ENCODE results near the gene CMTM6. TPM values are rescaled to one million over a fixed set of nuclear protein-coding genes. Genes with fewer than 3 reads are reported as not detected.

Gene CMTM6
- total RNA-seq, 1 donor from 2014 or later, result 54.0 TPM

GRCh38 chr3:32500231-32500630 is 2.4 kb downstream of the CMTM6 start:
- H3K9me3 Mint-ChIP-seq (ENCODE audit: low read depth), result no peaks in the 10 kb centered on the region
- H3K4me3 Mint-ChIP-seq (ENCODE audit: unreplicated experiment), result peak overlapping the region; percentile 91
- H3K36me3 Mint-ChIP-seq (ENCODE audit: low read depth), result peaks cover 6% of the 10 kb centered on the region
- TF ChIP-seq, protein P1, sequence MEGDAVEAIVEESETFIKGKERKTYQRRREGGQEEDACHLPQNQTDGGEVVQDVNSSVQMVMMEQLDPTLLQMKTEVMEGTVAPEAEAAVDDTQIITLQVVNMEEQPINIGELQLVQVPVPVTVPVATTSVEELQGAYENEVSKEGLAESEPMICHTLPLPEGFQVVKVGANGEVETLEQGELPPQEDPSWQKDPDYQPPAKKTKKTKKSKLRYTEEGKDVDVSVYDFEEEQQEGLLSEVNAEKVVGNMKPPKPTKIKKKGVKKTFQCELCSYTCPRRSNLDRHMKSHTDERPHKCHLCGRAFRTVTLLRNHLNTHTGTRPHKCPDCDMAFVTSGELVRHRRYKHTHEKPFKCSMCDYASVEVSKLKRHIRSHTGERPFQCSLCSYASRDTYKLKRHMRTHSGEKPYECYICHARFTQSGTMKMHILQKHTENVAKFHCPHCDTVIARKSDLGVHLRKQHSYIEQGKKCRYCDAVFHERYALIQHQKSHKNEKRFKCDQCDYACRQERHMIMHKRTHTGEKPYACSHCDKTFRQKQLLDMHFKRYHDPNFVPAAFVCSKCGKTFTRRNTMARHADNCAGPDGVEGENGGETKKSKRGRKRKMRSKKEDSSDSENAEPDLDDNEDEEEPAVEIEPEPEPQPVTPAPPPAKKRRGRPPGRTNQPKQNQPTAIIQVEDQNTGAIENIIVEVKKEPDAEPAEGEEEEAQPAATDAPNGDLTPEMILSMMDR (IDR thresholded peaks at IDR 0.05), result no peak
- no peak for DNase-seq (ENCODE audit: low spot score)
- H3K27ac Mint-ChIP-seq (ENCODE audit: unreplicated experiment), result no peak overlapping the region
- peaks cover 28% of the 10 kb centered on the region for H3K4me1 Mint-ChIP-seq (ENCODE audit: low read depth)
- no peaks in the 10 kb centered on the region for H3K27me3 Mint-ChIP-seq (ENCODE audit: low read depth)

- Mint-ChIP-seq H3K36me3 (ENCODE audit: low read depth) (peaks cover 6% of the 10 kb centered on the region), H3K27ac (ENCODE audit: unreplicated experiment) (no peak overlapping the region), H3K9me3 (ENCODE audit: low read depth) (no peaks in the 10 kb centered on the region), H3K4me1 (ENCODE audit: low read depth) (peaks cover 28% of the 10 kb centered on the region), H3K4me3 (ENCODE audit: unreplicated experiment) (no peak overlapping the region), H3K27me3 (ENCODE audit: low read depth) (no peaks in the 10 kb centered on the region)
- no peak for DNase-seq (ENCODE audit: low spot score)
- TF ChIP-seq, protein P1 (IDR thresholded peaks at IDR 0.05), result no peak
Observed at GRCh38 chr3:32499585-32499984, 3.1 kb downstream of the CMTM6 start.

DNA sequence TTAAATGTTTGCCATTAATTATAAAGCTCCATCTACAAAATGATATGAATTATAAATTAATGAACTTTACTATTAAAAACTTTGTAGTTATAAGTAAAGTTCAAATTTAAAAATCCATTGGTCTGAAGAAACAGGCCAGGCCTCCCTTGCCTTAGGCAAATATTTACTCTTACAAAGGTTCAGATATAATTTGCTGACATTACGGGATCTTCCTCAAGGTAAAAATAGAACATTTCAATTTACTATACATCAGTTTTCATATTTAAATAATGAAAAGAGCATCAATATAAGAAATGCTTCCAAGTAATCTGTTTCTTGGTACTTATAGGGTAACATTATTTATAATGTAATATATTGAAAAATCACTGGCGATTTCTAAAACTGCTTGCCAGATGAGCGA is 3.7 kb downstream of the CMTM6 start:
- no peaks in the 10 kb centered on the region for H3K27me3 Mint-ChIP-seq (ENCODE audit: low read depth)
- DNase-seq (ENCODE audit: low spot score), result no peak
- H3K4me3 Mint-ChIP-seq (ENCODE audit: unreplicated experiment), result no peak overlapping the region
- peaks cover 6% of the 10 kb centered on the region for H3K36me3 Mint-ChIP-seq (ENCODE audit: low read depth)
- H3K9me3 Mint-ChIP-seq (ENCODE audit: low read depth), result no peaks in the 10 kb centered on the region
- TF ChIP-seq, protein P1 (IDR thresholded peaks at IDR 0.05), result no peak
- H3K27ac Mint-ChIP-seq (ENCODE audit: unreplicated experiment), result no peak overlapping the region
- H3K4me1 Mint-ChIP-seq (ENCODE audit: low read depth), result peaks cover 28% of the 10 kb centered on the region

- TF ChIP-seq, protein P1 (IDR thresholded peaks at IDR 0.05), result no peak
- Mint-ChIP-seq H3K4me3 (ENCODE audit: unreplicated experiment) (no peak overlapping the region), H3K9me3 (ENCODE audit: low read depth) (no peaks in the 10 kb centered on the region), H3K27me3 (ENCODE audit: low read depth) (no peaks in the 10 kb centered on the region), H3K27ac (ENCODE audit: unreplicated experiment) (no peak overlapping the region), H3K36me3 (ENCODE audit: low read depth) (peaks cover 6% of the 10 kb centered on the region), H3K4me1 (ENCODE audit: low read depth) (peaks cover 26% of the 10 kb centered on the region)
- DNase-seq (ENCODE audit: low spot score), result no peak
Observed at GRCh38 chr3:32498252-32498651, 4.4 kb downstream of the CMTM6 start.

GRCh38 chr3:32495609-32496008 is 7.0 kb downstream of the CMTM6 start:
- no peaks in the 10 kb centered on the region for H3K27me3 Mint-ChIP-seq (ENCODE audit: low read depth)
- no peaks in the 10 kb centered on the region for H3K9me3 Mint-ChIP-seq (ENCODE audit: low read depth)
- H3K4me1 Mint-ChIP-seq (ENCODE audit: low read depth), result peaks cover 8% of the 10 kb centered on the region
- H3K27ac Mint-ChIP-seq (ENCODE audit: unreplicated experiment), result no peak overlapping the region
- no peak for DNase-seq (ENCODE audit: low spot score)
- no peak overlapping the region for H3K4me3 Mint-ChIP-seq (ENCODE audit: unreplicated experiment)
- H3K36me3 Mint-ChIP-seq (ENCODE audit: low read depth), result peaks cover 6% of the 10 kb centered on the region
- TF ChIP-seq, protein P1 (IDR thresholded peaks at IDR 0.05), result no peak
